ENCODE results near the gene LCN9.
"Not testable (repeated sequence)": the region's sequence is repeated elsewhere in the genome, so short reads cannot be mapped to it uniquely, and the experiment has no call there.

The LCN9 gene

DNA sequence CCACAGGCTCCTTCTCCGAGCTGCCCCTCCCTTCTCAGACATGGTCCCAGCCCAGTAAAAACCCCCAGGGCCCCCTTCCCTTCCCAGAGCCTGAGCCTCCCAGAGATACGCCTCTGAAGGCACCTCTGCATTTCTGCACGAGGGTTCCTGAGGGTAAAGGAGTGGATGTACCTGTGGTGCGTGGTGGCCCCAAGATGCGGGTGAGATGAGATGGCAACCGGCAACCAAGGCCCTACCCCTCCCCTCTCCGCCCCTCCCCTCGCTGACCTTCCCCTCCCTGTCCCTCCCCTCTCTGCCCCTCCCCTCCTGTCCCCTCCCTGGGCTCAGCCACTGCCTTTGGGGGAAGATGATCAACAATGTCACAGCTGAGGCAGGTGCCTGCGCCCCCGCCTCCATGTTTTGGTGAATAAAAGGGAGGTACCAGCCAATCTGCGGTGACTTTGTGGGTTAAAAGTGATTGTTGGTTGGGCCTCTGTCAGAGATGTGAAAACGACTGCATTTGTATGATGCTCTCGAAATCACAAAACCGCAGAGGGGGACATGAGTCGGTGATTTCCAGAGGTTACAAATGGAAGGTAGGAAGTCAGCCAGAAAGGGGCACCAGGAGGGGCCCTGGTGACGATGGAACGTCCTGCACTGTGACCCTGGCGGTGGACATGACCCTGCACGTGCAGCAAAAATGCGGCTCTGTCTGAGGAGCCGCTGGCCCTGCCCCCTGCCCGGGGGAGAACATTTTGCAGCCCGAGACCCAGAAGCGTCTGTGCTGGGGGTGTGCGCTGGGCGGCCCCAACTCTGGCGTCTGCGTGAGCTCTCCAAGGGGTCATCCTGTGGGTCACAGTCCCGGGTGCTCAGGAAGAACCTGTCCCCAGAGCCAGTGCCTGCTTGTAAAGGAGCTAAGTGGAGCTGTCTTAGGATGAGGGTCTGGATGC lies 3.7 kb downstream of the LCN9 start:
- TF ChIP-seq, protein P1, sequence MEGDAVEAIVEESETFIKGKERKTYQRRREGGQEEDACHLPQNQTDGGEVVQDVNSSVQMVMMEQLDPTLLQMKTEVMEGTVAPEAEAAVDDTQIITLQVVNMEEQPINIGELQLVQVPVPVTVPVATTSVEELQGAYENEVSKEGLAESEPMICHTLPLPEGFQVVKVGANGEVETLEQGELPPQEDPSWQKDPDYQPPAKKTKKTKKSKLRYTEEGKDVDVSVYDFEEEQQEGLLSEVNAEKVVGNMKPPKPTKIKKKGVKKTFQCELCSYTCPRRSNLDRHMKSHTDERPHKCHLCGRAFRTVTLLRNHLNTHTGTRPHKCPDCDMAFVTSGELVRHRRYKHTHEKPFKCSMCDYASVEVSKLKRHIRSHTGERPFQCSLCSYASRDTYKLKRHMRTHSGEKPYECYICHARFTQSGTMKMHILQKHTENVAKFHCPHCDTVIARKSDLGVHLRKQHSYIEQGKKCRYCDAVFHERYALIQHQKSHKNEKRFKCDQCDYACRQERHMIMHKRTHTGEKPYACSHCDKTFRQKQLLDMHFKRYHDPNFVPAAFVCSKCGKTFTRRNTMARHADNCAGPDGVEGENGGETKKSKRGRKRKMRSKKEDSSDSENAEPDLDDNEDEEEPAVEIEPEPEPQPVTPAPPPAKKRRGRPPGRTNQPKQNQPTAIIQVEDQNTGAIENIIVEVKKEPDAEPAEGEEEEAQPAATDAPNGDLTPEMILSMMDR (IDR thresholded peaks at IDR 0.05; ENCODE audit: low read depth, low read length): no peak
- H3K4me3 ChIP-seq (ENCODE audit: low read depth, low read length): no peak overlapping the region

GRCh38 chr9:135667463-135668001 lies 4.4 kb downstream of the LCN9 start:
- TF ChIP-seq, protein P1 (IDR thresholded peaks at IDR 0.05; ENCODE audit: low read depth, low read length): no peak
- H3K4me3 ChIP-seq (ENCODE audit: low read depth, low read length): no peak overlapping the region

GRCh38 chr9:135669018-135669417 lies 5.9 kb downstream of the LCN9 start:
- not testable (repeated sequence) for H3K4me3 ChIP-seq (ENCODE audit: low read depth, low read length)

- no peak overlapping the region for H3K4me3 ChIP-seq (ENCODE audit: low read depth, low read length)
- TF ChIP-seq, protein P1 (IDR thresholded peaks at IDR 0.05; ENCODE audit: low read depth, low read length): no peak
Measured at GRCh38 chr9:135669616-135670285, 6.6 kb downstream of the LCN9 start.

- TF ChIP-seq, protein P1 (IDR thresholded peaks at IDR 0.05; ENCODE audit: low read depth, low read length): no peak
Measured at GRCh38 chr9:135670721-135671590, 7.8 kb downstream of the LCN9 start.

DNA sequence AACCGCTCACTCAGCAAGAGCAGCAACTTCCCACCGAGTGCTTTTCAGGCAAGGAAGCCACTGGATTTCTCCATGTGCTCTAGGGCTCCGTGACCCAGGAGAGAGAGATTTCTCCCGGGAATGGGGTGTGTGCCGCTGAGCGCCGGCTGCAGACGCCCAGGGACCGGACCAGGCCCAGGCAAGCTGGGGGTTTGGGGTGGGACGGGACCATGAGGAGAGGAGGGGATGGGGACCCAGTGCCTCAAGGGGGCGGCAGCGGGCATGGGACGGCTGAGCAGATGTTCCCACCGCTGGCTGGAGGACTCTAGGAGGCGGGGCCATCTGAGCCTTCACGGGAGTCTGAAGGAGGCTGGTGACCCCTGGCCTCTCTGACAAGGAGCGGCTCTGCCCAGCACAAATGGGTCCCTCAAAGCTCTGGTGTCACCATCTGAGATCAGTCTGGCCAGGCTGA lies 8.5 kb downstream of the LCN9 start:
- TF ChIP-seq, protein P1 (IDR thresholded peaks at IDR 0.05; ENCODE audit: low read depth, low read length): no peak
- no peak overlapping the region for H3K4me3 ChIP-seq (ENCODE audit: low read depth, low read length)

More at GRCh38 chr9:135670721-135671590, 7.8 kb downstream of the LCN9 start:
- H3K4me3 ChIP-seq (ENCODE audit: low read depth, low read length): no peak overlapping the region

- not testable (repeated sequence) for H3K4me3 ChIP-seq (ENCODE audit: low read depth, low read length)
Measured at GRCh38 chr9:135672786-135673185, 9.7 kb downstream of the LCN9 start.

Measured in WI38 (cell line).